WTC11 (cell line): Measurements from ENCODE around the gene OR6C68.

Experiments
- ELF4 ChIP-seq: sonication (generic); formaldehyde crosslinking; IDR thresholded peaks from 2 replicates; pipeline ENCODE4 v1.8.1; 2022; ENCODE audit warnings: low read depth, mild to moderate bottlenecking, moderate library complexity, missing genetic modification reagents
- TCF7 ChIP-seq: sonication (generic); formaldehyde crosslinking; IDR thresholded peaks from 2 replicates; pipeline ENCODE4 v1.8.0; 2022; ENCODE audit warnings: mild to moderate bottlenecking, low read depth, missing genetic modification reagents, moderate library complexity
- TF ChIP-seq, protein P1 (sequence below): fragments of 200-600 bp; IDR thresholded peaks from 2 replicates; pipeline ENCODE4 v1.8.0; 2022; ENCODE audit warnings: antibody characterized with exemption
- TF ChIP-seq, protein P2 (sequence below): sonication (generic); formaldehyde crosslinking; IDR thresholded peaks from 2 replicates; pipeline ENCODE4 v1.8.1; 2023; ENCODE audit warnings: mild to moderate bottlenecking, missing genetic modification reagents, borderline replicate concordance

DNA sequence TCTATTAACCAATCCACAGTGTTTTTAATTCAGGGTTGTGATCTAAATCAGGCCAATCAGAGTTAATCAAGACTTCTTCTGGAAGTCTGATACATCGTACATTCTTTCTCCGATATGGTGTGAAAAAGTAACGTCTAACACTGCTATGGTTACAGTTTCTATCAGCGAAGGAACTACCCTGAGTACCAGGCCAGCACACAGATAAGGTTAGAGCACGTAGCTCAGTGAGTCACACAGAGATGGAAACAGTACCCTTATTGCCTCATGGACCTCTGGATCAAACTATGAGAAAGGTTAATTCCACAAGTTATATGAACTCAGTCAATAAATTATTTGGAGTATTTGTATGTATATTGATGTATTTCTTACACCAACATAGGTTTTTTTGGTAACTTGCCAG, 3.3 kb downstream of the OR6C68 start:
- TF ChIP-seq TCF7 (CRISPR knock-in tag) (no peak), ELF4 (no peak)
- TF ChIP-seq, protein P1, sequence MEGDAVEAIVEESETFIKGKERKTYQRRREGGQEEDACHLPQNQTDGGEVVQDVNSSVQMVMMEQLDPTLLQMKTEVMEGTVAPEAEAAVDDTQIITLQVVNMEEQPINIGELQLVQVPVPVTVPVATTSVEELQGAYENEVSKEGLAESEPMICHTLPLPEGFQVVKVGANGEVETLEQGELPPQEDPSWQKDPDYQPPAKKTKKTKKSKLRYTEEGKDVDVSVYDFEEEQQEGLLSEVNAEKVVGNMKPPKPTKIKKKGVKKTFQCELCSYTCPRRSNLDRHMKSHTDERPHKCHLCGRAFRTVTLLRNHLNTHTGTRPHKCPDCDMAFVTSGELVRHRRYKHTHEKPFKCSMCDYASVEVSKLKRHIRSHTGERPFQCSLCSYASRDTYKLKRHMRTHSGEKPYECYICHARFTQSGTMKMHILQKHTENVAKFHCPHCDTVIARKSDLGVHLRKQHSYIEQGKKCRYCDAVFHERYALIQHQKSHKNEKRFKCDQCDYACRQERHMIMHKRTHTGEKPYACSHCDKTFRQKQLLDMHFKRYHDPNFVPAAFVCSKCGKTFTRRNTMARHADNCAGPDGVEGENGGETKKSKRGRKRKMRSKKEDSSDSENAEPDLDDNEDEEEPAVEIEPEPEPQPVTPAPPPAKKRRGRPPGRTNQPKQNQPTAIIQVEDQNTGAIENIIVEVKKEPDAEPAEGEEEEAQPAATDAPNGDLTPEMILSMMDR, result no peak
- TF ChIP-seq, protein P2, sequence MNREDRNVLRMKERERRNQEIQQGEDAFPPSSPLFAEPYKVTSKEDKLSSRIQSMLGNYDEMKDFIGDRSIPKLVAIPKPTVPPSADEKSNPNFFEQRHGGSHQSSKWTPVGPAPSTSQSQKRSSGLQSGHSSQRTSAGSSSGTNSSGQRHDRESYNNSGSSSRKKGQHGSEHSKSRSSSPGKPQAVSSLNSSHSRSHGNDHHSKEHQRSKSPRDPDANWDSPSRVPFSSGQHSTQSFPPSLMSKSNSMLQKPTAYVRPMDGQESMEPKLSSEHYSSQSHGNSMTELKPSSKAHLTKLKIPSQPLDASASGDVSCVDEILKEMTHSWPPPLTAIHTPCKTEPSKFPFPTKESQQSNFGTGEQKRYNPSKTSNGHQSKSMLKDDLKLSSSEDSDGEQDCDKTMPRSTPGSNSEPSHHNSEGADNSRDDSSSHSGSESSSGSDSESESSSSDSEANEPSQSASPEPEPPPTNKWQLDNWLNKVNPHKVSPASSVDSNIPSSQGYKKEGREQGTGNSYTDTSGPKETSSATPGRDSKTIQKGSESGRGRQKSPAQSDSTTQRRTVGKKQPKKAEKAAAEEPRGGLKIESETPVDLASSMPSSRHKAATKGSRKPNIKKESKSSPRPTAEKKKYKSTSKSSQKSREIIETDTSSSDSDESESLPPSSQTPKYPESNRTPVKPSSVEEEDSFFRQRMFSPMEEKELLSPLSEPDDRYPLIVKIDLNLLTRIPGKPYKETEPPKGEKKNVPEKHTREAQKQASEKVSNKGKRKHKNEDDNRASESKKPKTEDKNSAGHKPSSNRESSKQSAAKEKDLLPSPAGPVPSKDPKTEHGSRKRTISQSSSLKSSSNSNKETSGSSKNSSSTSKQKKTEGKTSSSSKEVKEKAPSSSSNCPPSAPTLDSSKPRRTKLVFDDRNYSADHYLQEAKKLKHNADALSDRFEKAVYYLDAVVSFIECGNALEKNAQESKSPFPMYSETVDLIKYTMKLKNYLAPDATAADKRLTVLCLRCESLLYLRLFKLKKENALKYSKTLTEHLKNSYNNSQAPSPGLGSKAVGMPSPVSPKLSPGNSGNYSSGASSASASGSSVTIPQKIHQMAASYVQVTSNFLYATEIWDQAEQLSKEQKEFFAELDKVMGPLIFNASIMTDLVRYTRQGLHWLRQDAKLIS (CRISPR knock-in tag), result no peak
